Lung (tissue), 12 donors: Measurements from ENCODE around the gene OR2G2. TPM values are rescaled to one million over a fixed set of nuclear protein-coding genes. Genes with fewer than 3 reads are reported as not detected.

Experiments
- ATAC-seq: fragments of 200-7000 bp; cut with Tn5 transposase; one replicate; pipeline ENCODE4 v1.9.1; 2020; ENCODE audit warnings: moderate number of reproducible peaks; ENCODE audit not compliant: insufficient read depth, low FRiP score
- DNase-seq, 3 donors: peaks; one replicate each; pipeline ENCODE4 v3.0.0-alpha.2; 2013 to 2017
- H3K27ac ChIP-seq, 2 donors: one replicate each; pipeline ENCODE4 v1.5.1; 2013; ENCODE audit warnings: mild to moderate bottlenecking in 2 of 2, moderate library complexity in 2 of 2, control low read depth in 1 of 2, inconsistent platforms in 1 of 2, low read depth in 1 of 2, low read length in 1 of 2
- H3K27me3 ChIP-seq, 3 donors: one replicate each; pipeline ENCODE4 v1.5.1; 2013; ENCODE audit warnings: low read length in 2 of 3; ENCODE audit not compliant: control insufficient read depth in 3 of 3, insufficient read depth in 3 of 3
- H3K36me3 ChIP-seq, 4 donors: one replicate each; pipeline ENCODE4 v1.5.1; 2013; ENCODE audit warnings: low read length in 4 of 4, mild to moderate bottlenecking in 1 of 4, moderate library complexity in 1 of 4; ENCODE audit not compliant: control insufficient read depth in 4 of 4, insufficient read depth in 4 of 4
- H3K4me1 ChIP-seq, 5 donors: one replicate each; pipeline ENCODE4 v1.5.1; 2013; ENCODE audit warnings: low read length in 5 of 5, mild to moderate bottlenecking in 2 of 5, moderate library complexity in 1 of 5; ENCODE audit not compliant: control insufficient read depth in 5 of 5, insufficient read depth in 5 of 5
- H3K4me3 ChIP-seq: one replicate; pipeline ENCODE4 v1.5.1; 2013; ENCODE audit warnings: mild to moderate bottlenecking, control low read depth, moderate library complexity
- H3K9ac ChIP-seq, 2 donors: one replicate each; pipeline ENCODE4 v1.5.1; 2013; ENCODE audit warnings: low read length in 2 of 2, control low read depth in 1 of 2; ENCODE audit not compliant: insufficient read depth in 1 of 2
- H3K9me3 ChIP-seq, 4 donors: one replicate each; pipeline ENCODE4 v1.5.1; 2013; ENCODE audit warnings: low read length in 3 of 4, mild to moderate bottlenecking in 1 of 4, moderate library complexity in 1 of 4; ENCODE audit not compliant: control insufficient read depth in 4 of 4, insufficient read depth in 3 of 4
- WGBS, 2 donors: extraction: QIAGEN DNeasy Blood & Tissue Kit; methylation state at CpG; one replicate each; pipeline ENCODE4 v1.1.7; 2013; 5-methylcytosine and 5-hydroxymethylcytosine counted together
- polyA plus RNA-seq, 2 donors: library from polyadenylated mRNA; stranded (reverse); fragments of 200-250 nt; gene quantifications; one replicate each; pipeline ENCODE4 v1.2.1, GENCODE V29; 2013
- total RNA-seq, 2 donors: library from RNA; depleted of rRNA in 1 of 2; stranded (reverse); fragments of >200 nt in 1 of 2; gene quantifications; one replicate each; pipeline ENCODE4 v1.2.1, GENCODE V29; 2014 to 2021
- TF ChIP-seq, protein P1 (sequence below): IDR thresholded peaks from 2 replicates; pipeline ENCODE4 v1.5.1; 2012; ENCODE audit warnings: mild to moderate bottlenecking; ENCODE audit errors: control extremely low read depth, extremely low read depth
- donor health status: control.
- donor health status: control.
- donor health status: Bipolar disorder and iron deficiency.
- donor health status: healthy.
- donor health status: DM: yes; HTN: yes; CAD: no.

The OR2G2 gene
- total and polyA plus RNA-seq, 4 donors: not detected

DNA sequence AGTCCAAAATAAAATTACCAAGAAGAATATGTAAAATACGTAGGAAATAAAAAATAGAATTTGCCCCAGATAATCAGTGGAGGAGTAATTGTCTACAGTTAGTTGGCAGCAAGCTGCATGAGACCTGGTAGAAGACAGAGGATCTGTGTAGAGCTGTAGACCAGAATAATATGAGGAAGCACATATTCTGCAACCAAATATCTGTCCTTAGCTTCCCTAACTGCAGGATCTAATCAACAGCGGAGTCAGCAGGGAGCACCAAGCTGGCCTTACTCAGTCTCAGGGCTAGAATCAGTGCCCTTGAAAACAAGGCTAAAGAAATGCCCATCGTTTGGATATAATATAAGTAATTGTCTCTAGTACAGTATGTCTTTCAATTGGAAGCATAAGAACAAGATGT, 45.3 kb upstream of the OR2G2 start:
- no peak overlapping the region for H3K27ac ChIP-seq
- H3K36me3 ChIP-seq: no peaks in the 10 kb centered on the region
- WGBS, 2 donors: 65 to 66% methylated on average over 3 of the region's 3 CpGs
- DNase-seq: no peak
- no peak overlapping the region for H3K4me3 ChIP-seq
- peaks cover 0 to 4% (median 0%) of the 10 kb centered on the region in 4 donors for H3K9me3 ChIP-seq
- no peak overlapping the region for H3K9ac ChIP-seq
- ATAC-seq: no peak
- no peaks in the 10 kb centered on the region for H3K27me3 ChIP-seq
- no peaks in the 10 kb centered on the region for H3K4me1 ChIP-seq
- TF ChIP-seq, protein P1, sequence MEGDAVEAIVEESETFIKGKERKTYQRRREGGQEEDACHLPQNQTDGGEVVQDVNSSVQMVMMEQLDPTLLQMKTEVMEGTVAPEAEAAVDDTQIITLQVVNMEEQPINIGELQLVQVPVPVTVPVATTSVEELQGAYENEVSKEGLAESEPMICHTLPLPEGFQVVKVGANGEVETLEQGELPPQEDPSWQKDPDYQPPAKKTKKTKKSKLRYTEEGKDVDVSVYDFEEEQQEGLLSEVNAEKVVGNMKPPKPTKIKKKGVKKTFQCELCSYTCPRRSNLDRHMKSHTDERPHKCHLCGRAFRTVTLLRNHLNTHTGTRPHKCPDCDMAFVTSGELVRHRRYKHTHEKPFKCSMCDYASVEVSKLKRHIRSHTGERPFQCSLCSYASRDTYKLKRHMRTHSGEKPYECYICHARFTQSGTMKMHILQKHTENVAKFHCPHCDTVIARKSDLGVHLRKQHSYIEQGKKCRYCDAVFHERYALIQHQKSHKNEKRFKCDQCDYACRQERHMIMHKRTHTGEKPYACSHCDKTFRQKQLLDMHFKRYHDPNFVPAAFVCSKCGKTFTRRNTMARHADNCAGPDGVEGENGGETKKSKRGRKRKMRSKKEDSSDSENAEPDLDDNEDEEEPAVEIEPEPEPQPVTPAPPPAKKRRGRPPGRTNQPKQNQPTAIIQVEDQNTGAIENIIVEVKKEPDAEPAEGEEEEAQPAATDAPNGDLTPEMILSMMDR: no peak

DNA sequence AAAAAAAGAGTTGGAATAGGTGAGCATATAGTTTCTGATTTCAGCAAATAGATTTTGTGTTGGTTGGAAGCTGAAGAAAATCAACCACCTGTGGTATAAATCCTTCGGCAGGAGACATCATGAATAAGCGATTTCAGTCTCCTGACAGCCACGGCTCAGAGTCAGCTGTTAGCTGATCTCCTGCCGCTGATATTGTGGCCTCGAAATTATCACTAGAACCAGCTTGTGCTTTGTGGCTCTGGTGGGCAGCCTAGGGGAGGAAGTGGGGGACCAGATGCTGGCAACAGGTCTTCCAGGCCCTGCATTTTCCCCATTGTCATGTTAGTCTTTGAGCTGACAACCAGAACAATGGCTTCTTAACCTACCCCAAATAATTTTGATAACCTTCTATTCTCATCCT, 40.1 kb upstream of the OR2G2 start:
- H3K9me3 ChIP-seq: no peaks in the 10 kb centered on the region
- H3K4me3 ChIP-seq: no peak overlapping the region
- H3K27ac ChIP-seq: no peak overlapping the region
- H3K36me3 ChIP-seq: no peaks in the 10 kb centered on the region
- TF ChIP-seq, protein P1: no peak
- no peak overlapping the region for H3K9ac ChIP-seq
- DNase-seq: no peak
- ATAC-seq: no peak
- H3K4me1 ChIP-seq: no peaks in the 10 kb centered on the region
- no peaks in the 10 kb centered on the region for H3K27me3 ChIP-seq
- WGBS, 2 donors: 32 to 50% methylated on average over 5 of the region's 5 CpGs

DNA sequence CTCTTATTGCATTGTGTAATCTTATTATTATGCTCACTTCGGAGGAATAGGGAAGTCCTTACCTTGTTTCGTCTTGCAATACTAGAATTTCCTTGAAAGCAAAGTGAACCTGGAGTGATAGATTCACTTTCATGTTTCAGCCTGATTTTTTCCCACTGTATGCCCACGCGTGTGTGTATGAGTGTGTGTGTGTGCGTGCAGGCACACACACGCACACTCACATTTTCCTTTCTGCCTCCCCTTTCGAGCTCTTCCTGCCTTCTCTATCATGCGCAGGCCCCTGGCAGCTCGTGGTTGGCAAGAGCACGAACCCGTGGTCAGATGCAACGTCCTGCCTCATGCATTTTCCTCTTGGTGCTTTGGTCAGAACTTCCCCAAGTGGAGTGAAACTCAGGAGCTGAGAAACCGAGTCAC, 39.4 kb upstream of the OR2G2 start, which contains the start of gene GCSAML:
TSS of gene GCSAML (plus strand) at position 366 of the 414 bp plus-strand sequence. CDS start 58 bp downstream, outside the sequence.
- WGBS, 2 donors: 36 to 61% methylated on average over 13 of the region's 13 CpGs
- ATAC-seq: no peak
- TF ChIP-seq, protein P1: no peak
- DNase-seq: no peak
- Histone ChIP-seq H3K4me3 (no peak within 1 kb of the TSS), H3K4me1 (no peaks in the 10 kb centered on the region), H3K27me3 (no peaks in the 10 kb centered on the region), H3K27ac (no peak within 1 kb of the TSS), H3K9me3 (no peaks in the 10 kb centered on the region), H3K36me3 (no peaks in the 10 kb centered on the region), H3K9ac (no peak within 1 kb of the TSS)

DNA sequence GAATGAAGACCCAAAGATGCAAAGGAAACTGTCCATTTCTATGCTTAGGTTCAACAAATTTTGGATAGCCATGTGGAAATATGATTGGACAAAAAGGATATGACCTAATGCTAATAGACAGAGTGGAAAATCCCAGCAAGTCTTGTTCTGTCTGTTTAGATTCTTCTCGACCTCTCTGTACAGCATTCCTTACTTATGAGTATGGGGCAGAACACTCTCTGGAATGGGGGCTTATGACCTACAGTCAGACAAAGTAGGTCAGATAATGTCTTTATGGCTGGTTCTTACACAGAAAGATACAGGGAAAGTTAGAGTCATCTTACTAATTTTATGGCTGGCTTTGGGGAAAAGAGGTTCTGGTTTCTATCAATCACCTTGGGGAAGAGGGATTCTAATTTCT, 36.4 kb upstream of the OR2G2 start:
- 52 to 71% methylated on average over 1 of the region's 1 CpG for WGBS, 2 donors
- Histone ChIP-seq H3K27ac (no peak overlapping the region), H3K9me3 (no peaks in the 10 kb centered on the region), H3K4me1 (no peaks in the 10 kb centered on the region), H3K9ac (no peak overlapping the region), H3K4me3 (no peak overlapping the region), H3K36me3 (no peaks in the 10 kb centered on the region), H3K27me3 (no peaks in the 10 kb centered on the region)
- no peak for DNase-seq
- no peak for ATAC-seq
- TF ChIP-seq, protein P1: no peak
